IMR-90 (cell line): ENCODE measurements around the gene LACC1. TPM values are rescaled to one million over a fixed set of nuclear protein-coding genes. Genes with fewer than 3 reads are reported as not detected.

ENCODE experiments used
- ATAC-seq: fragments of 200-7000 bp; cut with Tn5 transposase; 2 replicates; pipeline ENCODE4 v1.9.1; 2020; ENCODE audit warnings: low read depth, mild to moderate bottlenecking, moderate library complexity
- BruUV-seq: library from RNA; stranded (reverse); fragments of 400-500 nt; replicated peaks from 2 replicates; lab custom pipeline; 2021; lab: Mats Ljungman, UMichigan
- CTCF ChIA-PET: fragments of 300-600 bp; formaldehyde crosslinking; extraction: SDS; loops from one replicate; lab custom pipeline; 2021; ENCODE audit warnings: antibody characterized with exemption; lab: Yijun Ruan, JAX
- POLR2A ChIA-PET: fragments of 300-600 bp; sonication (Branson Sonifier 250); formaldehyde crosslinking; loops from one replicate; lab custom pipeline; 2022; ENCODE audit warnings: antibody characterized with exemption; ENCODE audit not compliant: unreplicated experiment; lab: Charles Lee
- DNase-seq: peaks from one replicate; pipeline ENCODE4 v3.0.0; 2013
- H2AFZ ChIP-seq: replicated peaks from 2 replicates; pipeline ENCODE3; 2013; ENCODE audit warnings: low read length, mild to moderate bottlenecking; ENCODE audit not compliant: poor library complexity
- H2AK5ac ChIP-seq: 2 replicates; pipeline ENCODE4 v1.6.1; 2013; ENCODE audit warnings: low read depth, low read length, inconsistent platforms
- H2AK9ac ChIP-seq: replicated peaks from 2 replicates; pipeline ENCODE3; 2013; ENCODE audit warnings: mild to moderate bottlenecking, low read depth, low read length, moderate library complexity; ENCODE audit not compliant: poor library complexity
- H2BK120ac ChIP-seq: 2 replicates; pipeline ENCODE4 v1.6.1; 2013; ENCODE audit warnings: low read depth, low read length, inconsistent platforms
- H2BK15ac ChIP-seq: 3 replicates; pipeline ENCODE4 v1.6.1; 2013; ENCODE audit warnings: low read depth, low read length, inconsistent platforms
- H2BK20ac ChIP-seq: 2 replicates; pipeline ENCODE4 v1.6.1; 2013; ENCODE audit warnings: low read depth, mild to moderate bottlenecking, inconsistent platforms, low read length, moderate library complexity
- H2BK5ac ChIP-seq: 2 replicates; pipeline ENCODE4 v1.6.1; 2013; ENCODE audit warnings: mild to moderate bottlenecking, low read depth, low read length, inconsistent platforms; ENCODE audit not compliant: poor library complexity, severe bottlenecking
- H3K14ac ChIP-seq: replicated peaks from 2 replicates; pipeline ENCODE4 v1.6.1; 2013; ENCODE audit warnings: low read depth, low read length, inconsistent platforms
- H3K18ac ChIP-seq: 2 replicates; pipeline ENCODE4 v1.6.1; 2013; ENCODE audit warnings: low read depth, low read length, control low read depth
- H3K23ac ChIP-seq: 2 replicates; pipeline ENCODE4 v1.6.1; 2013; ENCODE audit warnings: low read depth, low read length, inconsistent platforms
- H3K27ac ChIP-seq: 2 replicates; pipeline ENCODE4 v1.5.1; 2013; ENCODE audit warnings: mild to moderate bottlenecking, control low read depth, low read length; ENCODE audit not compliant: insufficient read depth
- H3K27me3 ChIP-seq: 2 replicates; pipeline ENCODE4 v1.6.1; 2013; ENCODE audit warnings: low read length; ENCODE audit not compliant: control insufficient read depth, insufficient read depth
- H3K36me3 ChIP-seq: 2 replicates; pipeline ENCODE4 v1.6.1; 2013; ENCODE audit warnings: low read length, mixed read lengths; ENCODE audit not compliant: control insufficient read depth, insufficient read depth
- H3K4ac ChIP-seq: 2 replicates; pipeline ENCODE4 v1.6.1; 2013; ENCODE audit warnings: low read depth, low read length, inconsistent platforms
- H3K4me1 ChIP-seq: 2 replicates; pipeline ENCODE4 v1.6.1; 2013; ENCODE audit warnings: low read length, mixed read lengths; ENCODE audit not compliant: control insufficient read depth, insufficient read depth
- H3K4me2 ChIP-seq: 2 replicates; pipeline ENCODE4 v1.6.1; 2013; ENCODE audit warnings: low read depth, mild to moderate bottlenecking, control low read depth, low read length, moderate library complexity
- H3K4me3 ChIP-seq: 2 replicates; pipeline ENCODE4 v1.5.1; 2013; ENCODE audit warnings: low read depth, mild to moderate bottlenecking, control low read depth, low read length, moderate library complexity; ENCODE audit not compliant: insufficient read depth
- H3K56ac ChIP-seq: 2 replicates; pipeline ENCODE4 v1.6.1; 2013; ENCODE audit warnings: low read length, inconsistent platforms; ENCODE audit not compliant: insufficient read depth; ENCODE audit errors: extremely low read depth
- H3K79me1 ChIP-seq, 2 experiments: 2 replicates each; pipeline ENCODE4 v1.6.1; 2013; ENCODE audit warnings: low read length in 2 of 2, inconsistent platforms in 1 of 2, low read depth in 1 of 2
- H3K9ac ChIP-seq: 2 replicates; pipeline ENCODE4 v1.6.1; 2013; ENCODE audit warnings: low read depth, low read length, control low read depth
- H3K9me1 ChIP-seq: 2 replicates; pipeline ENCODE4 v1.6.1; 2013; ENCODE audit warnings: low read length, inconsistent platforms; ENCODE audit not compliant: insufficient read depth
- H3K9me3 ChIP-seq: 2 replicates; pipeline ENCODE4 v1.6.1; 2013; ENCODE audit warnings: low read length; ENCODE audit not compliant: control insufficient read depth, insufficient read depth
- H4K20me1 ChIP-seq: 2 replicates; pipeline ENCODE4 v1.6.1; 2013; ENCODE audit warnings: low read length, inconsistent platforms; ENCODE audit not compliant: insufficient read depth
- H4K5ac ChIP-seq: 2 replicates; pipeline ENCODE4 v1.6.1; 2013; ENCODE audit warnings: mild to moderate bottlenecking, low read depth, low read length, control low read depth
- H4K8ac ChIP-seq, 2 experiments: 2 replicates each; pipeline ENCODE4 v1.6.1; 2013; ENCODE audit warnings: low read depth in 2 of 2, low read length in 2 of 2, control low read depth in 1 of 2, inconsistent platforms in 1 of 2
- H4K91ac ChIP-seq: 2 replicates; pipeline ENCODE4 v1.6.1; 2013; ENCODE audit warnings: low read depth, low read length, inconsistent platforms; ENCODE audit not compliant: insufficient read depth
- CHD1 ChIP-seq: IDR thresholded peaks from 2 replicates; pipeline ENCODE4 v1.6.1; 2012; ENCODE audit warnings: low read depth, low read length, improper control_type of control experiment
- SMC3 ChIP-seq: fragments of 150-350 bp; IDR thresholded peaks from 2 replicates; pipeline ENCODE4 v1.6.1; 2016; ENCODE audit warnings: low read depth, mild to moderate bottlenecking, antibody characterized with exemption, low read length, moderate library complexity
- WGBS, 2 experiments: methylation state at CpG; one replicate each; pipeline versions ENCODE4 v1.1.5 to v1.1.7; 2013; ENCODE audit warnings: missing lambda C conversion rate in 2 of 2; ENCODE audit not compliant: insufficient read length in 1 of 2; ENCODE audit errors: extremely low coverage in 2 of 2; 5-methylcytosine and 5-hydroxymethylcytosine counted together
- dilution Hi-C: fragments of 300-500 bp; cut with HindIII; formaldehyde crosslinking; loops from one replicate; pipeline ENCODE4 v1.14.3; 2018; ENCODE audit warnings: low sequenced_read_pairs; ENCODE audit not compliant: unreplicated experiment
- in situ Hi-C: fragments of 300-500 bp; cut with MboI; formaldehyde crosslinking; loops from 3 replicates; pipeline ENCODE4 v1.14.3; 2019; ENCODE audit warnings: low sequenced_read_pairs, inconsistent platforms, mixed read lengths
- intact Hi-C: fragments of 100-400 bp; cut with micrococcal nuclease; formaldehyde crosslinking; loops from 2 replicates; pipeline ENCODE4 v1.10.0; 2022
- polyA plus RNA-seq, 3 experiments: library from polyadenylated mRNA; depleted of rRNA; stranded (reverse); fragments of >200 nt; gene quantifications; 2 replicates each; pipeline ENCODE4 v1.2.3, GENCODE V29; 2012; ENCODE audit warnings: low replicate concordance in 1 of 3
- total RNA-seq: library from RNA; depleted of rRNA; stranded (reverse); fragments of >200 nt; gene quantifications from 2 replicates; pipeline ENCODE4 v1.2.3, GENCODE V29; 2012
- TF ChIP-seq, protein P1 (sequence below): conservative IDR thresholded peaks from 2 replicates; pipeline ENCODE4 v1.5.1; 2012; ENCODE audit warnings: mild to moderate bottlenecking, low read depth, low read length, improper control_type of control experiment
- TF ChIP-seq, protein P2 (sequence below): fragments of 150-350 bp; IDR thresholded peaks from 2 replicates; pipeline ENCODE4 v1.6.1; 2017; ENCODE audit warnings: mild to moderate bottlenecking, antibody characterized with exemption, low read length, low read depth

The LACC1 gene
- total and polyA plus RNA-seq, 2 of the 4 experiments (the other 2 are of a cell fraction): 3.2 to 4.7 TPM

DNA sequence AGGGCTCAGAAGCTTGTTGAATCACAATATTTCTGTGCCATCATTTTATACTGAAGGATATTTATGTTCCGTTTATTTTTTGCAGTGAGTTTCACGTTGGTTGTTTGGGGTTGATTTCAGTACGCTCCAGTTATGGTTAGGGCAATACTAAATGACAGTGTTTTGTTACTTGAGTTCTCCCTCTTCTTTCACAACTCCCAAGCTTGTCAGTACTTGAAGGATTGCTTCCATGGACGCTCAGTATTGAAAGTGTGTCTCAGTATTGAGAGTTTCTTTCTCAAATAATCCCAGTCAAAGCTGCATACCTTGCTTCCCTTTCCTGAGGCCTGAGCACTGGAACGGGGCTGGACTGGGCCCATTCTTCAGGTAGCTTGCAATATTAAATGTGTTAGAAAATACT is 38.9 kb downstream of the LACC1 start:
- TF ChIP-seq, protein P1, sequence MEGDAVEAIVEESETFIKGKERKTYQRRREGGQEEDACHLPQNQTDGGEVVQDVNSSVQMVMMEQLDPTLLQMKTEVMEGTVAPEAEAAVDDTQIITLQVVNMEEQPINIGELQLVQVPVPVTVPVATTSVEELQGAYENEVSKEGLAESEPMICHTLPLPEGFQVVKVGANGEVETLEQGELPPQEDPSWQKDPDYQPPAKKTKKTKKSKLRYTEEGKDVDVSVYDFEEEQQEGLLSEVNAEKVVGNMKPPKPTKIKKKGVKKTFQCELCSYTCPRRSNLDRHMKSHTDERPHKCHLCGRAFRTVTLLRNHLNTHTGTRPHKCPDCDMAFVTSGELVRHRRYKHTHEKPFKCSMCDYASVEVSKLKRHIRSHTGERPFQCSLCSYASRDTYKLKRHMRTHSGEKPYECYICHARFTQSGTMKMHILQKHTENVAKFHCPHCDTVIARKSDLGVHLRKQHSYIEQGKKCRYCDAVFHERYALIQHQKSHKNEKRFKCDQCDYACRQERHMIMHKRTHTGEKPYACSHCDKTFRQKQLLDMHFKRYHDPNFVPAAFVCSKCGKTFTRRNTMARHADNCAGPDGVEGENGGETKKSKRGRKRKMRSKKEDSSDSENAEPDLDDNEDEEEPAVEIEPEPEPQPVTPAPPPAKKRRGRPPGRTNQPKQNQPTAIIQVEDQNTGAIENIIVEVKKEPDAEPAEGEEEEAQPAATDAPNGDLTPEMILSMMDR: no peak
- TF ChIP-seq SMC3 (no peak), CHD1 (no peak)
- TF ChIP-seq, protein P2, sequence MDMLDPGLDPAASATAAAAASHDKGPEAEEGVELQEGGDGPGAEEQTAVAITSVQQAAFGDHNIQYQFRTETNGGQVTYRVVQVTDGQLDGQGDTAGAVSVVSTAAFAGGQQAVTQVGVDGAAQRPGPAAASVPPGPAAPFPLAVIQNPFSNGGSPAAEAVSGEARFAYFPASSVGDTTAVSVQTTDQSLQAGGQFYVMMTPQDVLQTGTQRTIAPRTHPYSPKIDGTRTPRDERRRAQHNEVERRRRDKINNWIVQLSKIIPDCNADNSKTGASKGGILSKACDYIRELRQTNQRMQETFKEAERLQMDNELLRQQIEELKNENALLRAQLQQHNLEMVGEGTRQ: no peak
- Histone ChIP-seq H3K27ac (no peak overlapping the region), H2AK9ac (no peak overlapping the region), H2AK5ac (no peak overlapping the region), H4K20me1 (no peaks in the 10 kb centered on the region), H4K5ac (no peak overlapping the region), H3K4me2 (no peak overlapping the region), H3K36me3 (no peaks in the 10 kb centered on the region), H3K14ac (no peak overlapping the region), H3K56ac (no peak overlapping the region), H4K8ac (no peak overlapping the region), H3K18ac (no peak overlapping the region), H2AFZ (no peak overlapping the region), H2BK5ac (no peak overlapping the region), H3K9ac (no peak overlapping the region), H2BK20ac (no peak overlapping the region), H2BK15ac (no peak overlapping the region), H3K23ac (no peak overlapping the region), H3K79me1 (no peaks in the 10 kb centered on the region), H2BK120ac (no peak overlapping the region), H3K4me3 (no peak overlapping the region), H3K9me1 (no peaks in the 10 kb centered on the region), H3K4ac (no peak overlapping the region), H4K91ac (no peak overlapping the region), H3K4me1 (peaks cover 2% of the 10 kb centered on the region), H3K9me3 (no peaks in the 10 kb centered on the region), H3K27me3 (no peaks in the 10 kb centered on the region; the same call in 1 of the 2 replicates)
- ChIA-PET CTCF (interaction anchor here (0.6 kb wide), 1 partner anchor 1049 kb away, joined by 4 read pairs; no protein-coding TSS in a partner anchor), POLR2A (no interaction called here)
- in situ Hi-C loops (loop anchor here (25.0 kb wide), 1 partner anchor 1394 kb away; no protein-coding TSS in a partner anchor), dilution Hi-C loops (loop anchor here (25.0 kb wide), 1 partner anchor 544 kb away; no protein-coding TSS in a partner anchor), intact Hi-C loops (no loop called here)
- DNase-seq: no peak
- no peak for ATAC-seq
- no TSS peak for BruUV-seq
- WGBS, 2 experiments: no CpG with 5 or more reads among the region's 5 CpGs
